Activated CD4-positive, CD25-positive, alpha-beta regulatory T cell (primary cell): ENCODE data around the gene ANKRD1.
"Not testable (repeated sequence)": the region's sequence is repeated elsewhere in the genome, so short reads cannot be mapped to it uniquely, and the experiment has no call there.

Experiments
- DNase-seq, 4 experiments: peaks; one replicate each; lab custom pipeline; 2025; lab: John Stamatoyannopoulos, UW

Gene ANKRD1

GRCh38 chr10:90912174-90912573 lies 8.7 kb downstream of the ANKRD1 start:
- DNase-seq, result no peak

GRCh38 chr10:90911133-90912051 lies 9.5 kb downstream of the ANKRD1 start:
- peak in 3 of 4 experiments; percentile 1 to 19 (median 1) for DNase-seq

- DNase-seq, result no peak
Observed at GRCh38 chr10:90906596-90906995, 14.3 kb downstream of the ANKRD1 start.

- no peak for DNase-seq
Observed at GRCh38 chr10:90905925-90906324, 15.0 kb downstream of the ANKRD1 start.

DNA sequence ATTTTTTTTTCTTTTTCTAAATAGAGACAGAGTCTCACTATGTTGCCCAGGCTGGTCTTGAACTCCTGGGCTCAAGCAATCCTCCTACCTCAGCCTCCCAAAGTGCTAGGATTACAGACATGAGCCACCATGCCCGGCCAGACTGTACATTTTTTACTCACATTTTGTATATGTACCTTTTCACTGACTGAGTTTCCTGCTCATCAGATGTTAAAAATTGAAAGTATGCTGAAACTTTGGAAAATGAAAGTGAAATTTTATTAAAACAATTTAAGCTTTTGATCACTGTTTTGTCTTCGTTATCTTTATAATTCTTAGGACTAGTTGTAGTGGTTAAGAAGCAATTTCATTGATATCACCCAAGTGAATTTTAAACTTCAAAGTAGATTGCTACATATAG lies 24.0 kb downstream of the ANKRD1 start:
- not testable (repeated sequence) for DNase-seq

GRCh38 chr10:90893190-90893589 lies 27.7 kb downstream of the ANKRD1 start:
- DNase-seq, result no peak

DNA sequence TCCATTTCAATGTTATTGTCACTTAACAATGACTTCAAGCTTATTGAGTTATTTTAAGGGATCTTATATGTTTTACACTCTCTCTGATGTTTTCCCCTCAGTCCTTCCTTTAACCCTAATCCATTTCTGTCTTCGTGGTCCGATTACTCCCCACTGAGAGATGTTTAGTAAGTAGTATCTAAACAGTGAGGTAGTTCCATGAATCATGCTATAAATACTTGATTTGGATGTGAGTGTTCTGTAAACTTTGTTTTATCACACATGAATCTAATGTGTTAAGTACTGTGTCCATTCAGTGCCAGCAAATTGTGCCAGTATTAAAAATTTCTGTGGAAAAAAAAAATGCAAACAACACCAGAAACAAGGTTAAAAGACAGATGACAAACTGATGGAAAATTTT lies 30.5 kb downstream of the ANKRD1 start:
- DNase-seq, result no peak

GRCh38 chr10:90889636-90890035 lies 31.3 kb downstream of the ANKRD1 start:
- no peak for DNase-seq

DNA sequence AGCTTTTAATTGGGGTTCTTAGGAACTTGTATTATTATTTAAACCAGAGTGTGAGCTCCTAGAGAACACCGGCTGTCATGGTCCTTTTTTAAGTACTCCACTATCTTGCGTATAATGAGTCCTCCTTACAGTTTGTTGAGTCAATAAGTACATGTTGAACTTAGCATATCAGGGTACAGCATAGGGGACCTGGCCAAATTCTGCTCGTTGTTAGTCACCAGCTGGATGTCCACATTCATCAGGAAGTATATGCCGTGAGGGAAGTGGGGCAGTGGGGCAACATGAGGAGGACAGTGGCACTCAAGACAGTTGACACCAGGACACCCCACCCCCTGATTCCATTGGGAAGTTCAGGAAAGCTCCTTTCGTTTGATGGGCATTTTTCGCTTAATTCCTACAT lies 32.5 kb downstream of the ANKRD1 start:
- no peak for DNase-seq

- no peak for DNase-seq
Observed at GRCh38 chr10:90887555-90887954, 33.3 kb downstream of the ANKRD1 start.

GRCh38 chr10:90885176-90885575 lies 35.7 kb downstream of the ANKRD1 start:
- DNase-seq, result no peak

- DNase-seq, result no peak
Observed at GRCh38 chr10:90884431-90884830, 36.5 kb downstream of the ANKRD1 start.

DNA sequence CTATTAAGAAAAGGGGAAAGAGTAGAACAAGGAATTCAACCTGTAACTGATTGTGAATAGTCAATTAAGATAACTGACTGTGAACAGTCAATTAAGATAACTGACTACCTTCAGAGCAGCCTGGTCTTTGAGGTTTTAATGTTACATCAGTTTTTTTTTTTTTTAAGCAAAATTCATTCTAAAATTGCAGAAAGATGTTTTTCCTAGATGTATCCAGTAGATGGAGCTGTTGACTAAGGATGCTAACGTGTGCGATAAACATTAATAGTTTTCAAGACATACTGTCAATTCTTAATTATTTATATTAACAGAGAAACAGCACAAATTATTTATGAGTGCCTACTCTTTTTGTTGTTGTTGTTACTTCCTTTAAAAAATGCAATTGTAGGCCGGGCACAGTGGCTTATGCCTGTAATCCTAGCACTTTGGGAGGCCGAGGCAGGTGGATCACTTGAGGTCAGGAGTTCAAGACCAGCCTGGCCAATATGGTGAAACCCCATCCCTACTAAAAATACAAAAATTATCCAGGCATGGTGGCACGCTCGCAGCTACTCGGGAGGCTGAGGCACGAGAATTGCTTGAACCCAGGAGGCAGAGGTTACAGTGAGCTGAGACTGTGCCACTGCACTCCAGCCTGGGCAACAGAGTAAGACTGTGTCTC lies 40.7 kb downstream of the ANKRD1 start:
- DNase-seq, result not testable (repeated sequence)

- DNase-seq, result no peak
Observed at GRCh38 chr10:90879062-90879461, 41.8 kb downstream of the ANKRD1 start.

DNA sequence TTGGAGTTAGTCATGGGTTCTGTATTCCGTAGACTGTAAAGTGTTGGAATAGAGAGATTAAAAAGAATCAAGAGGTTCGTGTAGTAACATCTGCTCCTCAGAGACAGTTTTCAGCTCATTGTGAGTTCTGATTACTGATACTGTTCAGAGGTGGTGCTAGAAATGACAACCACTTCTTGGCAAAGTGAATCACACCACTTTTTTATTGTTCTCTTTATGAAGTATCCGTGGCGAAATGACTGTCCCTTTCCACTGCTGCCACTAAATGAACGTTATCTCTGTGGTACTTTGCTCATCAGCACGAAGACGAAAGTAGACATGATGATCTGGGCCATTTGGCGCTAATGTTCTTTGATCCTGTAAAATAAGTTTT lies 48.3 kb downstream of the ANKRD1 start:
- DNase-seq, result no peak

DNA sequence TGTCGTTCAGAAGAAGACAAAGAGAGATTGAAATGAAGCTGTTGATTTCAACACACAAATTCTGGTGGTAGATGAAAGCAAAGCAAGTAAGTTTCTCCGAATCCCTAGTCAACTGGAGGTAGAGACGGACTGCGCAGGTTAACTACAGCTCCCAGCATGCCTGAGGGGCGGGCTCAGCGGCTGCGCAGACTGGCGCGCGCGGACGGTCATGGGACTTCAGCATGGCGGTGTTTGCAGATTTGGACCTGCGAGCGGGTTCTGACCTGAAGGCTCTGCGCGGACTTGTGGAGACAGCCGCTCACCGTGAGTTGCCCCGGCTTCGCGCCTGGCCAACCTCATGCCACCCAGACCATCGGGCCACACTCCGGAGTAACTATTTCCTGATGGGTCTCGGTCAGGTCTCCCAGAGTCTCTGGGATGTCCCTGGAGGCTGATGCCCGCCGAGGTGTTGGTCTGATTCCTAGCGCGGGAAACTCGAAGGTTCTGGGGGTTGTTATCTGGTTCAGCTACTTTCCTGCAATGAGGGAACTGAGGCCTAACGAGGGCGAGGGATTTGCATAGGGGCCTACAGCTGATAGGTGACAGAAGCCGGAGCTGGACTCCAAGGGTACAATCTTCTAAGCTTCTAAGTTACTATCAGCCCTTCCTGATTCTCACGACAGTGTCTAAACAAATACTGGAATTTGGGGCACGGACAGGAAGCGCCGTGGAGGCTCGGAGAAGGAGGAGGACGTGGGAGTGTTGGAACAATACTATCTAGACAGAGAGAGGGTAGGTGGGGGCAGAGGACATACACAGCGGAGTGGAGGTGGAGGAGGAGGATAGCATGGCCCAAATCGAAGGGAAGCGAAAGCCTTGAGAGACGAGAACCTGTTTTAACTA lies 48.9 kb downstream of the ANKRD1 start, which contains the start of gene RPP30:
TSS of gene RPP30 (plus strand) at position 209 of the 882 bp plus-strand sequence. CDS start at position 222, 13 bp downstream.
- peak; percentile 57 to 70 (median 64) for DNase-seq

DNA sequence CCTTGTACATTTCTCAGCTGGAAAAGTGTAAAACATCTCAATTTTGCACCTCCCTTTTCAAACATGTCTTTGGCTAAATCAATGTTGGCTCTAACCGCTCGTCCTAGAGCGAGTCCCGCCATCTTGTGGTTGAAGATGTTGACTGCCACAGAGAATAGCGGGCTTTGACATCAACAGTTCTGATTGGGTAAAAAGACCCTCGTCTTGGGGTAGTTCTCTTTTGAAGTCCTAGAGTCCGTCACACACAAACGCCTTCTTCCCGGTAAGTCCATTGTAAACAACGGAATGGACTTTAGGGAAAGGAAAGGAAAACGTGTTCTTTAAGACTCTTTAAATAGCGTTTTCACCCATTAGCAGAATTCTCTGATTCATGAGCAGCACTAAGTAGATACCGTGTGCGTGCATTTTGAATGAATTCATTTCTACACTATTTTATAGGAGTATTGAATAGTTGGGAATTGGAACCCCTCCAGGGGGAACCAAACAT lies 49.6 kb downstream of the ANKRD1 start:
- peak in 1 of 4 experiments; percentile 7 for DNase-seq

GRCh38 chr10:90866050-90866598 lies 54.8 kb downstream of the ANKRD1 start:
- DNase-seq, result no peak

GRCh38 chr10:90865401-90865800 lies 55.5 kb downstream of the ANKRD1 start:
- no peak for DNase-seq

- no peak for DNase-seq
Observed at GRCh38 chr10:90862908-90863514, 57.9 kb downstream of the ANKRD1 start.
